Daoy (cell line): Measurements from ENCODE around the gene PER1. TPM values are rescaled to one million over a fixed set of nuclear protein-coding genes. Genes with fewer than 3 reads are reported as not detected.
A peak's percentile ranks its signal among the peaks of the same experiment; 100 is the strongest.
"Not testable (repeated sequence)": the region's sequence is repeated elsewhere in the genome, so short reads cannot be mapped to it uniquely, and the experiment has no call there.

Experiments used
- DNase-seq: peaks from one replicate; pipeline ENCODE4 v3.0.0-alpha.2; 2015; ENCODE audit warnings: low read depth
- total RNA-seq: library from RNA; depleted of rRNA; stranded (reverse); fragments of >200 nt; shearing (Covaris generic); gene quantifications from 2 replicates; pipeline ENCODE4 v1.2.3, GENCODE V29; 2014

The PER1 gene
- total RNA-seq, 1 experiment from 2014 or later: 0.74 TPM

DNA sequence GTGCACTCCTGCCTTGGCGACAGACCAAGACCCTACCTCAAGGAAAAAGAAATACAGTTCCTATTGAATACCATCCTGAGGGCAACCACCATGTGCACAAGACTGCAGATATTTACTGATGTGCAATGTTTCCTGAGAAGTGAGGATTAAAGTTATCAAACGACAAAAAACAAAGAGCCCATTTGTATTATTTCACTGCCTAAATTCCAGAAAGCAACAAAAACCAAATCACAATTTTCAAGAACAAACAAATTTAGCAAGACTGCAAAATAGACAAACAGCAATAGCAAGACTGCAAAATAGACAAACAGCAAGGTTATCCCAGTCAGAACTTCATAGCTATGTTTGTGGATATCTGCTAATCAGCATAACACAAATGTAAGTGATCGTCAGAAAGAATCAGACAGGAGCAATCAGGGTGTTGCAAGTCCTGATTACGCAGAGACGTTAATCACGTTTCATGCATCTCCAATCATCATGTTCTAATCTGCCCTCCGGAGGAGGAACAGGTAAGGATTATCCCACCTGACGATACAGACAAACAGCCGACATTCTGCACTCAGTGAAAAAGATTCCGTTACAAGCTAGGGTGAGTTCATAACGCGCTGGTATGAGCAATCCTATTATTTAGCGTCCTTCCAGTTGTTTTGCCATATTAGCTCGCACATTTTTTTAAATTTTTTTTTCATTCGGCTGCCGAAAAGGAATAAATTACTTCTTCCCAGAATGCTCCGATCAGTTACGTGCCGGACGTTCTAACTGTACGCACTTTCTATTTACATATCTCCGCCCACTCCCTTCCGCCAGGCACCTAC, 21.1 kb upstream of the PER1 start:
- DNase-seq: peak; percentile 92

DNA sequence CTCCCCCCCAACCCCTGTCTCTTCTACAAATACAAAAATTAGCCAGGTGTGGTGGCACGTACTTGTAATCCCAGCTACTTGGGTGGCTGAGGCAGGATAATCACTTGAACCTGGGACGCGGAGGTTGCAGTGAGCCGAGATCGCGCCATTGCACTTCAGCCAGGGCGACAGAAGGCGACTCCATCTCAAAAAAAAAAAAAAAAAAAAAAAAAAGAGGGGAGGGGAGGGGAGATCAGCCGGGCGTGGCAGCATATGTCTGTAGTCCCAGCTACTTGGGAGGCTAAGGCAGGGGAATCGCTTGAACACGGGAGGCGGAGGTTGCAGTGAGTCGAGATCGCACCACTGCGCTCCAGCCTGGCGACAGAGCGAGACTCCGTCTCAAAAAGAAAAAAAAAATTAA, 18.0 kb upstream of the PER1 start:
- not testable (repeated sequence) for DNase-seq

DNA sequence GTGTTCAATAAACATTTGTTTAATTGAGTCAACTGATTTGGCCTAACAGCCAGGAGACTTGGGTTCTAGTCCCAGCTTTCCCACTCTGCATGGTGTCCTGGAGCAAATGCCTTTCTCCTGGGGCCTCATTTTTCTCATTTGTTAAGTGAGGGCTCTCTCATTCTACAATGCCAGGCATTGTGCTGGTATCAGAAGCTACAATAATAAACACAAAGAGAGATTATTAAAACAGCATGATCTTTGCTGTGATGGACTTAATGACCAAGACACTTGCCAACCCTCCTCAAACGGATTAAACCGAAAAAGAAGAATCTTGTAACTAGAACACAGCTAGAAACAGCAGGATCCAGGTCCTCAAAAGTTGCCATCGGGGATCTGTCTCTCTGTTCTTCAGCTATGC, 15.3 kb upstream of the PER1 start:
- no peak for DNase-seq

DNA sequence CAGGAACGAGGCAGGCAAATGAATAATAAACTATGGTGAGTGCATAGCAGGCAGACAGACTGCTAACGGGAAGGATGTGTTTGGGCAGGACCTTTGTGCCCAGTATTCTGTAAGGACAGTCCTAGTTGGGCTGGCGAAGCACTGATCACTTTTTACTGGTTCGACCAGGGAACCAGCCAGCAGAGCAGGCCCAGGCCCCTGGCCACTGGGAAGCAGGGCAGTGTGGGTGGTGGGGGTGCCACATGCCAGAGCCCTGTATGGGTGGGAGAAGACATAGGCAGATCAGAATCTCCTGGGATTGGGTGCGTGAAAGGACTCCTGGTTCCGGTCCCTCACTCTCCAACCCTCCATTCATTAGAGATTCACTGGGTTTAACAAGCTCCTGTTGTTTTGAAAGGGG, 14.5 kb upstream of the PER1 start:
- no peak for DNase-seq

DNA sequence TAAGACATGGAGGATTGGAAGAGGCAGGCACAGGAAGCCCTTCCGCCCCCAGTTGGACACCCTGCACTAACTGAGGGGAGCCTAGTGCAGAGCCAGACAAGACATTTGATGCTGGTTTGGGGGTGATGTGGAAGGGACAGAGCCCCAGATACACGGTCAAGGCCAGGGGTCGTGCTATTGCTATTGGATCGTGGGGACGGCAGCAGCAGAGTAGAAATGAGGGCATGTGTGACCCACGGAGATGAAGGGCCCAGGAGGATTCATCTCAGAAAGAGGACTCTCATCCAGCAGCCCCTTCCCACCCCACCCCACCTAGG, 12.6 kb upstream of the PER1 start:
- no peak for DNase-seq

DNA sequence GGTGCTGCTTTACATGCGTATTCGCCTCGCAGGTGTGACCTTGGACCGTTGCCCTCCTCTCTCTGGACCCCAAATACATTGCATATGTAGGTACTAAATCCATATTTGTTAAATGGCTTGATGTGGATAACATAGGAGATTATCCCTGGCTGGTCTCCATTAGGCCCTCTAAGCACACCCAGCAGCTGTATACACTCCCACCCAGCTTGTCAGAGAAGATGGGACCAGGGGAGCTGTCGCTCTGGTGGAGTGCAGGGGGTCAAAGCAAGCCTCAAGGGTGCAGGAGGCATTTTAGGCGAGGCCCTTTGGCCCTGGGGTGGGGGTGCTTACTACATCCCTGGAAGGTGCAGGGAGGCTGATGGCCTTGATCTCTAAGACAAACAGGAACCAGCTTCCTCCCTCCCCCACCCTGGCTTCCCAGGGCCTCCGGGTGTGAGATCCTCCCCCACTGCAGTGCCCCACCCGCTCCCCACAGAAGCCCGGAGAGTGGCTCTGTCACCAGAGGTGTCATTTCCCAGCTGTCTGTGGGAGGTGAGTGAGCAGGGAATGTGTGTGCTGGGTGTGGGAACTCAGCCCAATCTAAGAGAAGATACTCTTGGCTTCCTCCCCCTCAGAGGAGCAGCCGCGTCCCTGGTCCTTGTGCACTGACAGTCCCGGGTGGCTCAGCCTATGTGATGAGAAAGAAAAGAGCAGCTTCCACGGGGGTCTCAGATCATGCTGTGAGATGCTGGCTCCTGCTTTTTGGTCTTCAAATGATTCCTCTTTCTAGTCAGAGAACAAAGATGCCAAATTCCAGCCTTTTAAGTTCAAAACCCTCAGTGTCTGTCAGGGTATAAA, 12.0 kb upstream of the PER1 start:
- peak; percentile 34 for DNase-seq

DNA sequence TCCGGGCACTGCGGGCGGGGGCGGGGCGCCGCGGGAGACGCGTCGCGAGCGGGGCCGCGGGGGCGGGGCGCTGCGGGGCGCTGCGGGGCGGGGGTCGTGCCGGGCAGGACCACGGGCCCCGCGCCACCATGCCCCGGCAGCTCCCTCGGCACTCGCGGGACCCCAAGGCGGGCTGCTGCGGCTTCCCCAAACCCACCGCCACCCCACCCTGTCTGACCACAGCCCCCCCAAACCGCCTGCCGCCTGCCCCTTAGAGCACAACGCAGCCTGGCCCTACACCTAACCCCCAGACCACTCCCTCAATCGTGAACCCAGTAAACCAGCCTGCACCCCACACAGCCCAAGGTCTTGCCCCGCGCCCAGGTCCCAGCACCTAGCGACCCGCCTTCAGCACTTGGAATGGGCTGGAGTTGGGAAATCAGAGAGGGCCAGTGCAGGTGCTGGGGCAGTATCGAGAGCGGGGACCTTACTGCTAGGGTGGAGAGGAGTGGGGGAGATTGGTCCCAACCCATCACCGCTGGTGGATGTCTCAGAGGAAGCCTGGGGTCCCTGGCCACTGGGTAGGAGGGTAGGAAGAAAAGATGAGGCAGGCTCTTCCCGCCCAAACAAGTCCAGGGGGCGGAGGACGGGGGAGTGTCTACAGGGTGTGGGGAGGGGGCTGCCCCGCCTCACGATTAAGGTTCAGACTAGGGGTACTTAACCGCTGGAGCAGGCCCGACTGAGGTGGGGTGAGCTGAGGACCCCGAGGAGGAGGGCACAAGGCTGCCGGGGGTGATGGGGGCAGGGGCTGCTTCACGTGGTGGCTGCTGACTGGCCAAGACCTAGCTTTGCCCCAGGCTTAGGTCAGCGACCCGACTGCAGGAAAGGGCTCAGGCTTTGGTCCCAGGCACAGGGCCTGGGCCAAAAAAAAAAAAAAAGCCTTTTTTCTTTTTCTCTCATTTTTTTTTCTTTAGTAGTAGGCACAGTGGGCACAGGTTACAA, 11.1 kb upstream of the PER1 start:
- DNase-seq: no peak

DNA sequence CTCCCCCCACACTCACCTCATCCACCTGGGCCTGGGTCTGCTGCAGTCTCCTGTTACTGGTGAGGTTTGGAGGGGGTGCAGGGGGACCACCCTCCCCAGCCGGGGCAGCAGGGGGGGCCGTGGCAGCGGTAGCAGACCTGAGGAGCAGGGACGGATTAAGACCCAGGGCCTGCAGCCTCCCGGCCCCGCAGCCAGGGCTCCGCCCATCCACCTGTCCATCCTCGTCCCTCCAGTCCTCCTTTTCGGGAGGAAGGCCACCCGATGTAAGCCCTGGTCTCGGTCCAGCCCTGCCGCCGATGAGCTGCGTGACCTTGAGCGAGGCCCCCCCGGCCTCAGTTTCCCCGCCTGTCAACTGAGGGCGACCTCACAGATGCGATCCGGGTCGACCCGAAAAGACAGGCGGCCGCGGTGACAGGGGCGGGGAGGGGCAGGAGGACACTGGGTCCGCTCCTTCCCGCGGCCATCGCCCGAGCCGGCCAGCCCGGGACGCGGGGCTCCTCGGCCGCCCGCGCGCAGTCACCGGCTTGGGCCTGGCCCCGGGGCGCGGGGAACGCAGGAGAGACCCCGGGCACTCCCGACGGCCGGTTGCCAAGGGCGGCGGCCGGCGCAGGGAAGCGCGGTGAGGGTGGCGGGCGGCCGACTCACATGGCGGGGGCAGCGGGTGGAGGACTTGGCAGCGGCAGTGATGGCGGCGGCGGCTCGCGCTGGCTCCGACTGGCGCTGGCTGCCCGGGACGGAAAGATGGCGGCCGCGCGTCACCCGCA, 10.2 kb upstream of the PER1 start, which contains the start of gene VAMP2:
TSS of gene VAMP2 (minus strand) at position 716 of the 764 bp plus-strand sequence. CDS start at position 647, 69 bp downstream.
- peak; percentile 75 for DNase-seq

DNA sequence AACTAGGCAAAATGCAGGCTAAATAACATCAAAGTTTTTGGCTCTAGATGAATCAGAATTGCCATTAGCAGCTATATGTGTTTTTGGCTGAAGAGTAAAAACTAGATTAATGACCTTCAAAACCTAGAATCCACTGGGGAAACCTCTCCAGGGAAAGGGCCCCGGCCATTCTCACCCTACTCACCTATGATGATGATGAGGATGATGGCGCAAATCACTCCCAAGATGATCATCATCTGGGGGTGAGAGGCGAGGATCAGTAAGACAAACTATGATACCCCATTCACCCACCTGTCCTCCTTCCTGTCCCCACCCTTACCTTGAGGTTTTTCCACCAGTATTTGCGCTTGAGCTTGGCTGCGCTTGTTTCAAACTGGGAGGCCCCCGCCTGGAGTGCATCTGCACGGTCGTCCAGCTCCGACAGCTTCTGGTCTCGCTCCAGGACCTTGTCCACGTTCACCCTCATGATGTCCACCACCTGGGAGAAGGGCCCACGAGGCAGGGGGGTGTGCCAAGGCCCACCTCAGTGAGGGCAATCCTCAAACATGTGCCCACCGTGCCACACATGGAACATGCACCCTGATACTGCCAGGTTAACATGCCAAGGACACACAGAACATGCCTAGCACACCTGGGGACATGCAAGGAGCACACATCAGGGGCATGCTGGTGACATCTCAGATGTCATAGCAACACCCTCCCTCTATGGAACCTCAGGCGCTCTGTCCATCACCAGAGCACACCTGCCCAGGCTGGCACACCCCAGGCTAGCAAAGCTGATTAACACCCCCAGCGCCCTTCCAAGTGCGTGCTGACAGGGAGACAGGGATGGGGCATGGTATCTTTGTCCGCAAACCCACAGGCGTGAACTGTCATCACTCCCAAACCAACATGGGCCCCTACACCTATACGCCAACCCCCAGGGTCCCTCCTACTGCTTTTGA, 9.4 kb upstream of the PER1 start:
- DNase-seq: no peak

DNA sequence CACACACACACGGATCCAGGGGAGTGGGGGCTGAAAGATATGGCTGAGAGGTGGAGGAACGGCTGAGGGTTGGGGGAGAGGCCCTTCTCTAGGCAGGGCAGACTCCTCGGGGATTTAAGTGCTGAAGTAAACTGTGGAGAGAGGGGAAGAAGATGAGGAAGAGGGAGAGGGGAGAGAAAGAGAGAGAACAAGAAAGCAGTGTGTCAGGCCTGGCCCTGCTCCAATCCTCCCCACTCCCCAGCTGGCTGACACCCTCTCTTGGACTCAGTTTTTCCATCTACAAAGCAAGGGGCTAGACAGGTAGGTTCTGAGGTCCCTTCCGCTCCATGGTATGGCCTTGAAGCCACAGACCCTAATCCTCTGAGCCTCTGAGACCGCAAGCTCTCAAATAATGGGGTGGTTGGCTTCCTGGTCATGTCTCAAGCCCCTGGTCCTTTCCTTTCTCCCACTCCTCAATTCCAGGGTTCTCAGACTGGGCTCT, 8.6 kb upstream of the PER1 start:
- no peak for DNase-seq

DNA sequence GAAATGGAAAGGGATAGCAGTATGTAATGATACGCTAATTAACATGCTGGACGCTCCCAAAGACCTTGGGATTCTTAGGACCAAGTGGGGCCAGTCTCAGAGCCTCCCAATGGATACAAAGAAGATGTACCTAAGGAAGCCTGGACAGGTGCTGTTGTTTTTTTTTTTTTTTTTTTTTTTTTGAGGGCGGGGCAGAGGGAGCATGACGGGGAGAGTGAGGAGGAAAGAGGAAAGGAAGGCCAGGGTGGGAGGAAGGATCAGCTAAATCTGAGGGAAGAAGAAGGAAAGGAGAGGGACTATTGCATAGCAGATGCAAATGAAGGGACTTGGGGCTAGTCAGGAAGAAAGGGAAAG, 8.0 kb upstream of the PER1 start:
- no peak for DNase-seq

DNA sequence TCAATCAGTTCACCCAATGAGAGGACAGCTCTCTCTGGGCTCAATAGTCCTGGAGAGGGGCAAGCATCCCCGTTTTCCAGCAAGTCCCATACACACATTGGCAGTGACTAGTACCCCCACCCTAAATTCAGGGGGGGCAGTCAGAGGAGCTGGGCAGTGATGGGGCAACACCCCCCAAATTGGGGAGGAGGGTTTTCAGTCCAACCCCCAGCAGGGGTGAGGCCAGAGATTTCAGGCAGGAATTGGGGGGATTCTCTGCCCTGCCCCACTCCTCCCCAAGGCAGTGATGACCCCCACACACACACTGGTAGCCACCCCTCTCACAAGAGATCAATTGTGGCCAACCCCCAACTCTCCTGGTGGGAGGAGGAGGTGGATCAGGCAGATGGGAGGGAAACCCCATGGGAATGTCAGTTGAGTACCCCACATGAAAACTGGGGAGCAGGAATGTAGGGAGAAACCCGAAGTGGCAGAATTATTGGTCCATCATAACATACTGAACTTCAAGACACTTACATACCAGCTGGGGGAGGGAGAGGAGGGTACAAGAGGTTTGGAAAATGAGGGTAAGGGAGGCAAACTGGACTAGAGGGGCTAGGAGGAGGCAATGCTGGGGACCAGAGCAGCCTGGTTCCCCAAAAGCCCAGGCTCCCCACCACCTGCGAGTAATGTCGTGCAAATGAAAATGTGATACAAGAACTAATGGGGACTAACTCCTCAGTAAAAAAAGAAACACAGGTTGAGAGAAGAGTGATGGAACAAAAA, 7.4 kb upstream of the PER1 start:
- no peak for DNase-seq

DNA sequence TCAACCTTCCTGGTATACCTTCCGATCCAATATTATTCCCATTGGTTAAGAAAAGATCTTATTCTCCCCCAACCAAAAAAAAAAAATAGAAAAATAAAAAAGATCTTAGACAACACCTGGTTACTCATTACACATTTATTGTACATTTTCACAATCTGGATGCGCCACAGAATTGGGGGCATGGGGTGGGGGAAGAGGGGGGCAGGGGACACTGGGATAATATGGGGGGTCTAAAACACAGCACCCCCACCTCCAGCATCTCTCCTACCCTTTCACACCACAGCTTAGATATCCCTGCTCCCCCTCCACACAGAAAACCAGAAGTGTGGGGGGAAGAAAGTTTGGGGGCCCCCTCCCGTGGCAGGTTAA, 6.8 kb upstream of the PER1 start:
- DNase-seq: no peak

DNA sequence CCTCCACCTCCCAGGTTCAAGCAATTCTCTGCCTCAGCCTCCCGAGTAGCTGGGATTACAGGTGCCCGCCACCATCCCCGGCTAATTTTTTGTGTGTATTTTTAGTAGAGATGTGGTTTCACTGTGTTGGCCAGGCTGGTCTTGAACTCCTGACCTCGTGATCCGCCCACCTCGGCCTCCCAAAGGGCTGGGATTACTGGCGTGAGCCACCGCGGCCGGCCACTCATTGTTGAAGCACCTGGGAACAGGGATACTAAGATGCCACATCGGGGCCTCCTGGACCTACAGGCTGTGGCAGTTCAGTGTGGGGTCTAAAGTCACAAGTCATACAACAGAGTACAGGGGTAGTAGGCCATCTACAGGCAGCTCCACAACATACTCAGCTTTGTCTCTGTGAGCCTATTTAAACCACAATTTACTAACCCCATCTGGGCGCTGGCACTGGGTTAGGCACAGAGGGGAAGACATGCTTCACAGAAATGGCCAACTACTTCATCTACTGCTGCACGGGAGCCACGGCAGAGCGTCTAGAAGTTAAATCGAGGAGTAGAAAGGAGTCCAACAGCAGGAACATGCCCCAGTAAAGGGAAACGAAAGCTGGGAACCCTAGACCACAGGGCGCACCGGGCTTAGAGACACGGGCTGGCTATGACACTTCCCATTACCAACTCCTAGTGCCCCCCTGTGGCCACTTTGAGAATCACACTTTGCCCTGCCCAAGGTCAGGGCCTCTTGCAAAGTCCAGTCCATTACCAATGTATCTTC, 6.2 kb upstream of the PER1 start:
- DNase-seq: peak; percentile 74

DNA sequence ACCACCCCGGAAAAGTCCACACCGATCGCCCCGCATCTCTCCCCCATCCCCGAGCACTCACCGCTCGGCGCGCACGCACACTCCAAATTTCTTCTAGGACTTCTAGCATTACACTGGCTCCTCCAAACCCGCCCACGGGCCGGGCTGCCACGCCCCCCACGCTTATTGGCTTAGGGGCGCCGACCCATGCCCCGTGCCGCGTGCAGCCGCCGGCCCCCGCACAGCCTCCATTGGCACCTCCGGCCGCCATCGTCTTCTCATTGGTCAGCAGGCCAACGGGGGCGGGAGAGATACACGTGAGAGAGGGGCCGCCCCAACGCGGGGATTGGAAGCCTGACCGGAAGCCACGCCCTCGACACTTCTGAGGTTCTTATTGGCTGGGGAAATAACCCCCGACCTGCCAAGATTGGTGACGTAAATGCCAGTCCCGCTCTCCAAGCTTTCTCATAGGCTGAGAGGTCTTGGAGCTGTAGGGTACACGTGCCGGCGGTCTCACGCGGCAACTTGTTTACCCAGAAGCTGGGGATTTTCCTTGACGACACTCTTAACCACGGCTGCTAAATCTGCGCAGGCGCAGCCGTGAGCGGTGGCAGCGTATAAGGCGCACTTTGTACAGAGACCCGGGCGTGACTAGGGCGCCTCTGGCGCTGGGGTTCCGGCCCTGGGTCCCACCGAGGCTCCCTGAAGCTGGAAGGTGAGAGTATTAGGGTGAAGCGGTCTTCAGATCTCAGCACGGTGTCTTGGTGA, 4.2 kb upstream of the PER1 start:
- DNase-seq: peak; percentile 99

DNA sequence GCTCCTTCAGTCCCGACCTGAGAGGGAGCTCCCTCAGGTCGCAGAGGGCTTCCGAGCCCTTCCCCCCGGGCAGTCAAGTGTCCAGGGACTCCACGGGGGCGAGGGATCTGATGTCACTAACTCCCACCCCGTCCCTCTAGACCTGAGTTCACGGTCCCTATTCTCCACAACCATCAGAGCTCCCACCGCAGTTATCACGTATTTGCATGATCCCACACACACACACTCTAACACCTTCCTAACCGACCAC, 3.7 kb upstream of the PER1 start:
- no peak for DNase-seq

DNA sequence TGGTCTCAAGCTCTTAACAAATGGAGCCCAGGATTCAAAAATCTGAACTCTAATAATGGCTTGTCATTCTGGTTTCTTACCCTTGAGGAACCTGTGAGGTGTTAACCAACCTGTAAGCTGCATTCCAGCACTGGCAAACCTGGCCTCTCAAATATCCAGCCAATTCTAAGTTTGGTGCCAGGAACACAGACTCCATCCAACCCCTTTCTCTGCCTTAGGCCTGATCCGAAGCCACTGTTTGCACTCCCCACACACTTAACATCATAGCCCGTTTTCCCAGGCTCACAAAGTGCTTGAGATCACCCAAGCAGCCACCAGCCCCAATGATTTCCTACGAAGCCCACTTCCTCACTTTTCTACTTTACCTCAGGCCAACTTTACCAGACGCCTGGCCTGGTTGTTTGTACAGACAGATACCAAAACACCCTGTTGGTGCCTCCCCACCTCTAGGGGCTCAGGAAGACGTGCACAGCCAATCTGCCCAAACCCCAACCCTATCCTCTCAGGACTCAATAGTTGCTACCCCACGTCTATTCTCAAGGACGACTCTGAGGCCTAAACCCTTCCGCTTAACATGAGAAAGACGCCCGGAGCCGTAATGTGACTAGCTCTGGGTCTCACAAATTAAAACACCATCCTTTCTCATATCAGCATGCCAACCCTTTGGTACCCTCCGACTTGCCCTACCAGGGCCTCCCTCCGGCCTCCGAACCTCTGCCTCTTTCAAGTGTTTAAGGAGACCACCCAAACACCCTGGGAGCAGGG, 3.2 kb upstream of the PER1 start:
- DNase-seq: no peak
